ENCODE results near the gene DPF1. TPM values are rescaled to one million over a fixed set of nuclear protein-coding genes. Genes with fewer than 3 reads are reported as not detected.

DPF1 gene
- total and polyA plus RNA-seq, 2 experiments from 2014 or later: 1.2 to 2.7 TPM

DNA sequence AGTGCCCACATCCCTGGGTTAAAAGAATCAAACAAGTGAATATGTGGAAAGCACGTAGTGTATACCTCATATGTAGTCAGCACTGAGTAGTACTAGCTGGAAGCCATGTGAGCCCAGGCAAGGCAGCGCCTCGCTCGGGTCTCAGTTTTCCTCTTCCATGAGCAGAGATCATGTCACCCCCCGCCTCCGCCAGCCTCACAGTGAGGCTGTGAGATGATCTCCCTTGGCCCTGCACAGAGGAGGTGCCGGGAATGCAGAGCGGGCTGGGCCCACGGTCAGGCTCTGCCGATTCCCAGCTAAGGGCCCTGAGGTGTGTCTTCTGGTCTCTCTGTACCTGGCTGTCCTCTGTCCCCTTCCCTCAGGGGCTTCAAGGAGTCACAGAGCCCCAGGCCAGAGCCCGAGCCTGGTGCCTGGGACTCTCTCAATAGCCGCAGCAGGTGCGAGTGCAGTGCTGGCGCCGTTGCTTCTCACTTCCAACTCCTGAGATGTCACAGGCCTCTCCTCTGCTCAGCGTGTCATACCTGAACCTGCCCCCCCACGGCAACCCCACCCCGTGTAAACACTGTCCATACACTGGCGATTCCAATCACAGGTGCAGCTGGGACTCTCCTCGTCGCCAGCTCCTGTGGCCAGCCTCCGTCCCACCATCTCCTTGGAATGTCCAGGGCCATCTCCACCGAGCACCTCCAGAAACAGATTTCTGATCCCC, 26.9 kb downstream of the DPF1 start:
- Histone ChIP-seq H2AFZ (no peak overlapping the region), H3K4me2 (no peak overlapping the region)

DNA sequence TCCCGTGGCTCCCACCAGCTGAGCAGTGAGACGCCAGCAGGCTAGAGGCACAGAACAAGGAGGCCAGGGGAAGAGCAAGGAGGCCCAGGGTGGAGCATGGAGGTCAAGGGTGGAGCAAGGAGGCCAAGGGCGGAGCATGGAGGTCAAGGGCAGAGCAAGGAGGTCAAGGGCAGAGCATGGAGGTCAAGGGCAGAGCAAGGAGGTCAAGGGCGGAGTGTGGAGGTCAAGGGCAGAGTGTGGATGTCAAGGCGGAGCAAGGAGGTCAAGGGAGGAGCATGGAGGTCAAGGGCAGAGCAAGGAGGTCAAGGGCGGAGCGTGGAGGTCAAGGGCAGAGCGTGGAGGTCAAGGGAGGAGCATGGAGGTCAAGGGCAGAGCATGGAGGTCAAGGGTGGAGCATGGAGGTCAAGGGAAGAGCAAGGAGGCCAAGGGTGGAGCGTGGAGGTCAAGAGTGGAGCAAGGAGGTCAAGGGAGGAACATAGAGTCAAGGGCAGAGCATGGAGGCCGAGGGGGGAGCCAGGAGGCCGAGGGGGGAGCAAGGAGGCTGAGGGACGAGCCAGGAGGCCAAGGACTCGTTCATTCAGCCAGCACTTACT, 27.7 kb downstream of the DPF1 start:
- H3K4me2 ChIP-seq: no peak overlapping the region
- whole genome bisulfite sequencing (ENCODE audit: low lambda C conversion rate, missing lambda C conversion rate): 96% methylated on average over 13 of the region's 13 CpGs
- no peaks in the 10 kb centered on the region for H3K27me3 ChIP-seq
- H3K79me2 ChIP-seq: no peaks in the 10 kb centered on the region
- H3K4me3 ChIP-seq: no peak overlapping the region
- H3K9me3 ChIP-seq (ENCODE audit: low read depth): no peaks in the 10 kb centered on the region
- no peak overlapping the region for H2AFZ ChIP-seq
- H3K4me1 ChIP-seq (ENCODE audit: insufficient read depth): no peaks in the 10 kb centered on the region
- no peaks in the 10 kb centered on the region for H4K20me1 ChIP-seq (ENCODE audit: insufficient read depth, poor library complexity, severe bottlenecking)
- no peaks in the 10 kb centered on the region for H3K9me2 ChIP-seq (replicated peaks; ENCODE audit: insufficient read depth)
- no peaks in the 10 kb centered on the region for H3K36me3 ChIP-seq (replicated peaks; ENCODE audit: insufficient read depth, low read depth)
- TF ChIP-seq EZH2 (IDR thresholded peaks at IDR 0.05; ENCODE audit: borderline replicate concordance): no peak
- TF ChIP-seq EZH2phosphoT487 (IDR thresholded peaks at IDR 0.05; ENCODE audit: low read depth, severe bottlenecking, unreplicated experiment): no peak
- TF ChIP-seq, protein P1, sequence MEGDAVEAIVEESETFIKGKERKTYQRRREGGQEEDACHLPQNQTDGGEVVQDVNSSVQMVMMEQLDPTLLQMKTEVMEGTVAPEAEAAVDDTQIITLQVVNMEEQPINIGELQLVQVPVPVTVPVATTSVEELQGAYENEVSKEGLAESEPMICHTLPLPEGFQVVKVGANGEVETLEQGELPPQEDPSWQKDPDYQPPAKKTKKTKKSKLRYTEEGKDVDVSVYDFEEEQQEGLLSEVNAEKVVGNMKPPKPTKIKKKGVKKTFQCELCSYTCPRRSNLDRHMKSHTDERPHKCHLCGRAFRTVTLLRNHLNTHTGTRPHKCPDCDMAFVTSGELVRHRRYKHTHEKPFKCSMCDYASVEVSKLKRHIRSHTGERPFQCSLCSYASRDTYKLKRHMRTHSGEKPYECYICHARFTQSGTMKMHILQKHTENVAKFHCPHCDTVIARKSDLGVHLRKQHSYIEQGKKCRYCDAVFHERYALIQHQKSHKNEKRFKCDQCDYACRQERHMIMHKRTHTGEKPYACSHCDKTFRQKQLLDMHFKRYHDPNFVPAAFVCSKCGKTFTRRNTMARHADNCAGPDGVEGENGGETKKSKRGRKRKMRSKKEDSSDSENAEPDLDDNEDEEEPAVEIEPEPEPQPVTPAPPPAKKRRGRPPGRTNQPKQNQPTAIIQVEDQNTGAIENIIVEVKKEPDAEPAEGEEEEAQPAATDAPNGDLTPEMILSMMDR (IDR thresholded peaks at IDR 0.05; ENCODE audit: poor library complexity): no peak
- no peak overlapping the region for H3K27ac ChIP-seq
- DNase-seq (ENCODE audit: low spot score): no peak

More for the DNA sequence above, 26.9 kb downstream of the DPF1 start:
- Histone ChIP-seq H3K4me1 (ENCODE audit: insufficient read depth) (no peaks in the 10 kb centered on the region), H3K36me3 (replicated peaks; ENCODE audit: insufficient read depth, low read depth) (no peaks in the 10 kb centered on the region), H3K9me3 (ENCODE audit: low read depth) (no peaks in the 10 kb centered on the region), H3K9me2 (replicated peaks; ENCODE audit: insufficient read depth) (no peaks in the 10 kb centered on the region), H3K4me3 (no peak overlapping the region), H3K79me2 (no peaks in the 10 kb centered on the region), H3K27ac (no peak overlapping the region), H3K27me3 (no peaks in the 10 kb centered on the region), H4K20me1 (ENCODE audit: insufficient read depth, poor library complexity, severe bottlenecking) (no peaks in the 10 kb centered on the region)
- 98% methylated on average over 21 of the region's 23 CpGs for WGBS (ENCODE audit: low lambda C conversion rate, missing lambda C conversion rate)
- TF ChIP-seq EZH2 (IDR thresholded peaks at IDR 0.05; ENCODE audit: borderline replicate concordance) (no peak), EZH2phosphoT487 (IDR thresholded peaks at IDR 0.05; ENCODE audit: low read depth, severe bottlenecking, unreplicated experiment) (no peak)
- TF ChIP-seq, protein P1 (IDR thresholded peaks at IDR 0.05; ENCODE audit: poor library complexity): no peak
- no peak for DNase-seq (ENCODE audit: low spot score)

DNA sequence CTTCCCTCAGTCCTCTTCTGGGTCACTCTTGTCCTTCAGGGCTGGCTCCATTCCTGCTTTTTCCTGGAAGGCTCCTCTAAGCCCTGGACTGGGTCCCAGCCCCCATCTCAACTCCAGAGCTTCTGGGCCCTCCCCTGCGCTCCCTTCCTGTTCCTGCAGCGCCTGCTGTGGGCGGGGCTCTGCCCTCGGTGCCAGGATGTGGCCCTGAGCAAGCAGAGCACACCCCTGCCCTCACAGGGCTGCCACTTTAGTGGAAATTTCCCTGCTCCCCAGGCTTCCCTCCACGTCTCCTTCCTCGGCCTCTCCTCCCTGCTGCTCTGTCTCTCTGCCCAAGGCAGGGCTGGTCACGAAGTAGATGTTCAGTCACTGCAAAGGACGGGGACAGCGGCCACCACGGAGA, 28.8 kb downstream of the DPF1 start:
- Histone ChIP-seq H3K79me2 (no peaks in the 10 kb centered on the region), H2AFZ (no peak overlapping the region), H3K36me3 (replicated peaks; ENCODE audit: insufficient read depth, low read depth) (no peaks in the 10 kb centered on the region), H3K4me1 (ENCODE audit: insufficient read depth) (no peaks in the 10 kb centered on the region), H3K9me2 (replicated peaks; ENCODE audit: insufficient read depth) (no peaks in the 10 kb centered on the region), H3K27ac (no peak overlapping the region), H4K20me1 (ENCODE audit: insufficient read depth, poor library complexity, severe bottlenecking) (no peaks in the 10 kb centered on the region), H3K4me2 (no peak overlapping the region), H3K4me3 (no peak overlapping the region), H3K9me3 (ENCODE audit: low read depth) (no peaks in the 10 kb centered on the region), H3K27me3 (no peaks in the 10 kb centered on the region)
- TF ChIP-seq EZH2phosphoT487 (IDR thresholded peaks at IDR 0.05; ENCODE audit: low read depth, severe bottlenecking, unreplicated experiment) (no peak), EZH2 (IDR thresholded peaks at IDR 0.05; ENCODE audit: borderline replicate concordance) (no peak)
- TF ChIP-seq, protein P1 (IDR thresholded peaks at IDR 0.05; ENCODE audit: poor library complexity): no peak
- no peak for DNase-seq (ENCODE audit: low spot score)
- WGBS (ENCODE audit: low lambda C conversion rate, missing lambda C conversion rate): 95% methylated on average over 10 of the region's 10 CpGs
